GM12874 (cell line): ENCODE results near the gene ADAM23.

Experiments
- CTCF ChIP-seq: IDR thresholded peaks from 2 replicates; pipeline ENCODE4 v1.5.1; 2011; ENCODE audit warnings: low read depth, mild to moderate bottlenecking, control low read depth, low read length, moderate library complexity; ENCODE audit not compliant: insufficient read depth

ADAM23 gene

DNA sequence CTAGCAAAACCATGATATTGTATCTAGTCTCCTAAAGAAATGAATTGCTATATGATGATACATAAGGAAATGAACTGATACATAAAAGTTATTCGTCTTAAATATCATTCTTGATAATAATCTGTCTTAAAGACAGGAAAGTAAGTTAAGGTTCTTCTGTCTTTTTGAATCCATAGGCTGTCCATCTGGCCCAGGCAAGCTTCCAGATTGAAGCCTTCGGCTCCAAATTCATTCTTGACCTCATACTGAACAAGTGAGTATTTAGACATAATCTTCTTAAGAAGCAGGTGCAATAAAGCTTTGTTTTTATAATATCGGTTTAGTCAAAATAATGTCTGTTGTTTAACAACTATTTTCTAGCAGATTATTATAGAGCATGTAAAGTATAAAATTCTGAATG lies 37.7 kb downstream of the ADAM23 start:
- TF ChIP-seq CTCF: no peak

DNA sequence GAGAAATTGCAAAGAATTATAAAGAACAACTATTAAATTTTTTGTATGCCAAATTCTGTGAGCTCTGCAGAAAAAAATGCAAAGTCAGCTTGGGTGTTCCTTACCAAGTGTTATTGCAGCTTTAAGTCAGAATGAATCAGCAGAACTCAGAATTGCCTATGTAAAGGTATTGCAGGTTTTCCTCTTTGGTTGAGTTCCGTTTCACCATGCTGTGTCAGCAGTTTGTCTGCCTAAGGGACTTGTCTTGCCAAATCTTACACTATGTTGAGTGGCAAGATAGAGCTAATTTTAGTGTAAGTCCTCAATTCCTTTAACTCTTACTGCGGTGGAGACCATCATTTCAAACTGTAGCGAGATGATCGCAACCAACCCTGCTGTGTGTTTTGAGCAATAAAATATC lies 38.8 kb downstream of the ADAM23 start:
- no peak for TF ChIP-seq CTCF

- TF ChIP-seq CTCF: no peak
These were observed 39.3 kb downstream of the ADAM23 start for GRCh38 chr2:206482633-206483032.

DNA sequence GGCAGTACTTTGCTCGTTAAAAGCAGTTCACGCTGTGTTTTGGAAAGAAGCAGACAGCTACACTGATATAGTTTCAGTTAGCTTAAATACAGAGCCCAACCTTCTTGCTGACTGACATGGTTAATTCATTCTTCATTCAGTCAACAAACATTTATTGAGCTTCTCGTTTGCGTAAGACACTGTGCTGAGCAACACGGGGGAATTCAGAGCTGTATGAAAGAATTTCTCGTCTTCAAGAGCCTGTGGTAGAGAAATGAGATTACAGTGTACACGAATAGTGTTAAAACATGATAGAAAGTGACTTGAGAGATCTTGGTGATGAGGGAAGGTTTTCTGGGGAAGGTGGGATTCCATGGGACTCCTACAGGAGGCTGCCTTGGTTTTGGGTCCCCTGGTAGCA lies 44.7 kb downstream of the ADAM23 start:
- no peak for TF ChIP-seq CTCF

DNA sequence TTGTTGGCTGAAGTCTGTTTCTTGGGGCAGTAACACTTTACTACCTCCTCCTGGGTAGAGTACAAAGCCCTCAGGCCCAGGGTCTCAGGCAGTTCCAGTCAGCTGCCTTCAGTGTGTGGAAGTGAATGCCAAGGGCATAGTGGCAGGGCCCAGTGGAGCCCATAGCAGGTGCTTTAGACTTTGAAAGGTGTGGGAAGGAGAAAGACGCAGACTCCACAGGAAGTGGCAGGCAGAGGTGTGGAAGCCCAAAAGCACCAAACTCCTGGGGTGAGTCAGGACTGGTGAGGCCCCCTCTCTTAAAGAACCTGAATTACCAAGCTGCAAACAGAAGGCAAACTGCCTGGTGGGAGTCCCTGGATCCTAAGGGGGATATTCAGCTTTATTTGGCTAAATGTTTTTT lies 45.3 kb downstream of the ADAM23 start:
- no peak for TF ChIP-seq CTCF

DNA sequence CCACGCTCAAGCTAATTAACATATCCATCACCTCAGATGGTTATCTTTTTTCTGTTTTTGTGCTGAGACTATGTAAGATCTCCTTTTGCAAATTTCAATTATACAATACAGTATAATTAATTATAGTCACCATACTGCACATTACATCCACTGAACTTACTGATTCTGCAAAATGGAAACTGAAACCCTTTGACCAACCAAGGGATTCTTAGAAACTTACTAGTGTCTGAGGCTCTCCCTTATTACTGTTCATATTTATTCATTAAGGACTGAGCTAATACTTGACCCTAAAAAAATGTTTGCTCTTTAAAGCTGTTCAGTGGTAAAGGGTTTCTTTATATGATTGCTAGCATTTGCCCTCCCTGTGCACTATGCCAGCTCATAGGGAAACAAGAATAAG lies 50.7 kb downstream of the ADAM23 start:
- TF ChIP-seq CTCF: no peak

DNA sequence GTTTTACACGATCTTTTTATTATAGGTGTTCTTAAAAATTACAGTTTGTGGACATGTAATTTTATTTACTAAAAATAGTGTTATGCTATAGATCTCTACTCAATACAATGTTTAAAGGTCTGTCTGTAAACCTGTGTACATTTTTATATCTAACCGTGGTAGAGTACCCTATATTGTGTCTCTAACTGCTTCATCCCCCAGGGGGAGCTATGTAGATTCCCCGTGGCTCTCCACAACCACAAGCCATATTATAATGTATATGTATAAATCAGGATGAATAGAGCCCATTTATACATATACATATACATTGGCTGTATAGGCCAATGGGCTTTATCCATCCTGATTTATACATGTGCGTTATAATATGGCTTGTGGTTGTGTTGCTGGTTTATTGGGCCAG lies 59.4 kb downstream of the ADAM23 start:
- no peak for TF ChIP-seq CTCF

- no peak for TF ChIP-seq CTCF
These were observed 68.0 kb downstream of the ADAM23 start for GRCh38 chr2:206511283-206511682.
